Adipose tissue (tissue), 3 donors: Measurements from ENCODE around the gene NDUFB5. TPM values are rescaled to one million over a fixed set of nuclear protein-coding genes. Genes with fewer than 3 reads are reported as not detected.

Source experiments
- H3K27ac ChIP-seq: one replicate; pipeline ENCODE4 v1.5.1; 2013; ENCODE audit warnings: low read depth, low read length
- WGBS, 3 donors: extraction: QIAGEN DNeasy Blood & Tissue Kit; methylation state at CpG; one replicate each; pipeline ENCODE4 v1.1.7; 2013; 5-methylcytosine and 5-hydroxymethylcytosine counted together
- polyA plus RNA-seq, 3 donors: library from polyadenylated mRNA; stranded (reverse); fragments of 200-250 nt; gene quantifications; one replicate each; pipeline ENCODE4 v1.2.3, GENCODE V29; 2013
- donor health status: healthy with polysubstance abuse.
- donor health status: Bipolar disorder and iron deficiency.
- donor health status: healthy.

The NDUFB5 gene
- 100 to 1,000 TPM in 1 of 3 donors, 10 to 100 TPM in 2; 42.5 to 145 (median 86.6) TPM for polyA plus RNA-seq

GRCh38 chr3:179604321-179605078, at the start of gene NDUFB5, which contains the start of gene MRPL47:
NDUFB5 (plus strand) TSS chr3:179604794; CDS start chr3:179604816, 22 bp downstream.
MRPL47 (minus strand) TSS chr3:179604638; CDS start chr3:179604624, 14 bp downstream.
- no peak within 1 kb of the TSS for H3K27ac ChIP-seq
- WGBS, 3 donors = 0% methylated on average over 45 of the region's 45 CpGs

- 2 to 3% (median 2%) methylated on average over 3 of the region's 3 CpGs for WGBS, 3 donors
Observed at GRCh38 chr3:179558742-179559364, 45.7 kb upstream of the NDUFB5 start.

GRCh38 chr3:179560791-179561190, 43.8 kb upstream of the NDUFB5 start:
- H3K27ac ChIP-seq = no peak overlapping the region
- WGBS, 3 donors = 97 to 100% (median 100%) methylated on average over 1 of the region's 1 CpG

More at GRCh38 chr3:179558742-179559364, 45.7 kb upstream of the NDUFB5 start:
- no peak overlapping the region for H3K27ac ChIP-seq

- 0 to 1% (median 0%) methylated on average over 52 to 55 of the region's 55 CpGs for WGBS, 3 donors
- no peak within 1 kb of the TSS for H3K27ac ChIP-seq
Observed at GRCh38 chr3:179562591-179563270, 41.9 kb upstream of the NDUFB5 start, which contains the start of gene ACTL6A. ACTL6A (plus strand) TSS chr3:179562926; CDS start chr3:179563093, 167 bp downstream.

- 0 to 1% (median 0%) methylated on average over 37 to 40 of the region's 40 CpGs for WGBS, 3 donors
- no peak overlapping the region for H3K27ac ChIP-seq
Observed at GRCh38 chr3:179563271-179563783, 41.3 kb upstream of the NDUFB5 start.

- no peak overlapping the region for H3K27ac ChIP-seq
- 74 to 83% (median 78%) methylated on average over 3 of the region's 3 CpGs for WGBS, 3 donors
Observed at GRCh38 chr3:179565496-179565895, 39.1 kb upstream of the NDUFB5 start.

- no peak overlapping the region for H3K27ac ChIP-seq
- WGBS, 3 donors = 97 to 100% (median 97%) methylated on average over 1 of the region's 1 CpG
Observed at GRCh38 chr3:179580992-179581391, 23.6 kb upstream of the NDUFB5 start.

- H3K27ac ChIP-seq = no peak overlapping the region
Observed at GRCh38 chr3:179589143-179589542, 15.5 kb upstream of the NDUFB5 start.

GRCh38 chr3:179590669-179591068, 13.9 kb upstream of the NDUFB5 start:
- H3K27ac ChIP-seq = no peak overlapping the region
- WGBS, 3 donors = 56 to 89% (median 74%) methylated on average over 2 of the region's 2 CpGs

GRCh38 chr3:179591313-179591712, 13.3 kb upstream of the NDUFB5 start:
- 74 to 94% (median 85%) methylated on average over 1 of the region's 1 CpG for WGBS, 3 donors

GRCh38 chr3:179599531-179599930, 5.1 kb upstream of the NDUFB5 start:
- WGBS, 3 donors = 91 to 94% (median 92%) methylated on average over 4 of the region's 4 CpGs

More at GRCh38 chr3:179591313-179591712, 13.3 kb upstream of the NDUFB5 start:
- H3K27ac ChIP-seq = no peak overlapping the region

GRCh38 chr3:179603321-179603720, 1.3 kb upstream of the NDUFB5 start:
- no peak overlapping the region for H3K27ac ChIP-seq
- WGBS, 3 donors = 66 to 83% (median 68%) methylated on average over 4 of the region's 4 CpGs

More at GRCh38 chr3:179599531-179599930, 5.1 kb upstream of the NDUFB5 start:
- no peak overlapping the region for H3K27ac ChIP-seq

- WGBS, 3 donors = 0 to 2% (median 1%) methylated on average over 3 of the region's 3 CpGs
- no peak overlapping the region for H3K27ac ChIP-seq
Observed at GRCh38 chr3:179603831-179604230, 763 bp upstream of the NDUFB5 start.

GRCh38 chr3:179606534-179607085, 2.0 kb downstream of the NDUFB5 start:
- WGBS, 3 donors = 94 to 95% (median 95%) methylated on average over 4 of the region's 4 CpGs
- no peak overlapping the region for H3K27ac ChIP-seq

- no peak overlapping the region for H3K27ac ChIP-seq
- WGBS, 3 donors = 50 to 64% (median 61%) methylated on average over 6 of the region's 6 CpGs
Observed at GRCh38 chr3:179608931-179609720, 4.5 kb downstream of the NDUFB5 start.

GRCh38 chr3:179610066-179610465, 5.5 kb downstream of the NDUFB5 start:
- H3K27ac ChIP-seq = no peak overlapping the region
- 94 to 98% (median 96%) methylated on average over 4 of the region's 4 CpGs for WGBS, 3 donors

- WGBS, 3 donors = 36 to 77% (median 69%) methylated on average over 2 of the region's 2 CpGs
- no peak overlapping the region for H3K27ac ChIP-seq
Observed at GRCh38 chr3:179613807-179614206, 9.2 kb downstream of the NDUFB5 start.
